GF-D8 (cell line): ENCODE measurements around the gene POU6F2.
A peak's percentile ranks its signal among the peaks of the same experiment; 100 is the strongest.

ENCODE experiments used
- DNase-seq: peaks from one replicate; lab custom pipeline; 2025; lab: John Stamatoyannopoulos, UW

Gene POU6F2

GRCh38 chr7:39069896-39070881 is 92.5 kb downstream of the POU6F2 start:
- peak; percentile 14 for DNase-seq

- DNase-seq: no peak
These were observed 93.4 kb downstream of the POU6F2 start for GRCh38 chr7:39071116-39071515.

- no peak for DNase-seq
These were observed 95.7 kb downstream of the POU6F2 start for GRCh38 chr7:39073432-39073831.

DNA sequence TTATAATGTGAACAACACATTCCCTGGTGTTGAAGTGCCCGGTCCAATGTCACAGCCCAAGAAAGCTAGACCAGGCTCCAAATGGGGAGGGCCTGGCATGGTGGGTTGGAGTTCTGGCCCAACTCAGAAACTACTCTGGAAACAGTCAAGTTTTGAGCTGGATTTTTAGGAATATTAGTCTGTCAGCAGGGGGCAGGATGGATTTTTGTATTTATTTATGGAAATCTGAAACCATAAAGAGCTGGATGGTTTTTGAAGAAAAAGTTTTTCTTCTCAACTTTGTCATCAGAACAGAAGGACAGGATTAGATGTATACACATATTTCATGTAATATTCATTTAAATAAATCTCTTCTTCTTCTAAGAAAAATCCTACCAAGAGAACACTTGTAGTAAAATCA is 97.5 kb downstream of the POU6F2 start:
- no peak for DNase-seq

GRCh38 chr7:39083781-39084180 is 106.1 kb downstream of the POU6F2 start:
- DNase-seq: no peak

GRCh38 chr7:39084349-39084748 is 106.6 kb downstream of the POU6F2 start:
- no peak for DNase-seq

DNA sequence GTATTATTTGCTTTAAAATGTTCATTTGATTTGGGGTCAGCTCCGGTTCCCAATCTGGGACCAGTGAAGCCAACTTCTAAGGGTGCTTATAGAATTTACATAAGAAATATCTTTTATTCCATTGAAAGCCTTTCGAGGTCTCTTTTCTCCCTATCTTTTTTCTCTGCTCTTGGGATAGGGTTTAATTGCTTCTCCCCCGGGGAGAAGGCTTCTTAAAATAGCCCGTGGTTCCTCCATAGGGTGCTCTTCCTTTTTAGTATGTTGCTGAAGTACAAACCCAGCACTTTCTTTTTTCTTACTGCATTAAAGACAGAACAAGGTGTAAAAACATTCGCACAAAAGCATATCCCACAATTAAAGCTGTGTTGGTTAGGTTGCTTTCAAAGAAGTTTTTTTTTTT is 107.5 kb downstream of the POU6F2 start:
- DNase-seq: no peak

GRCh38 chr7:39085590-39086049 is 107.9 kb downstream of the POU6F2 start:
- DNase-seq: no peak

GRCh38 chr7:39086638-39087360 is 109.1 kb downstream of the POU6F2 start:
- DNase-seq: no peak

- no peak for DNase-seq
These were observed 111.3 kb downstream of the POU6F2 start for GRCh38 chr7:39088730-39089593.

GRCh38 chr7:39091145-39091544 is 113.4 kb downstream of the POU6F2 start:
- no peak for DNase-seq

GRCh38 chr7:39091774-39092173 is 114.1 kb downstream of the POU6F2 start:
- no peak for DNase-seq

DNA sequence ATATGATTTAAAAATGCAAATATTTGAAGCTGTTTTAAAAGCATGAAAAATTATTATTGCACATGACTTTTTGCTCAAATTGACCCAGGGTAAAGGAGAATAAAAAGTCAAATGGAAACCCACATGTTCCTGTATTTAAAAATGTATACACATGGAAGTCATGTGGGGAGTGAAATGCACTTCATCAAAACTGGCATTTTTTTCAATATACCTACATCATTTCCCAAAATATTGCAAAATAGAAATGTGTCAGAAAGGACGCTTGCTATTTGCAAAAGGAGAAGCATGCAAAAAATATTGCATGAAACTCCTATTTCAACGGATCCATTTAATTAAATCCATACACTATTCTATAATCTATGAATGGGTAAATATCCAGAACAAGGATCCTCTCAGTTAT is 117.0 kb downstream of the POU6F2 start:
- no peak for DNase-seq

DNA sequence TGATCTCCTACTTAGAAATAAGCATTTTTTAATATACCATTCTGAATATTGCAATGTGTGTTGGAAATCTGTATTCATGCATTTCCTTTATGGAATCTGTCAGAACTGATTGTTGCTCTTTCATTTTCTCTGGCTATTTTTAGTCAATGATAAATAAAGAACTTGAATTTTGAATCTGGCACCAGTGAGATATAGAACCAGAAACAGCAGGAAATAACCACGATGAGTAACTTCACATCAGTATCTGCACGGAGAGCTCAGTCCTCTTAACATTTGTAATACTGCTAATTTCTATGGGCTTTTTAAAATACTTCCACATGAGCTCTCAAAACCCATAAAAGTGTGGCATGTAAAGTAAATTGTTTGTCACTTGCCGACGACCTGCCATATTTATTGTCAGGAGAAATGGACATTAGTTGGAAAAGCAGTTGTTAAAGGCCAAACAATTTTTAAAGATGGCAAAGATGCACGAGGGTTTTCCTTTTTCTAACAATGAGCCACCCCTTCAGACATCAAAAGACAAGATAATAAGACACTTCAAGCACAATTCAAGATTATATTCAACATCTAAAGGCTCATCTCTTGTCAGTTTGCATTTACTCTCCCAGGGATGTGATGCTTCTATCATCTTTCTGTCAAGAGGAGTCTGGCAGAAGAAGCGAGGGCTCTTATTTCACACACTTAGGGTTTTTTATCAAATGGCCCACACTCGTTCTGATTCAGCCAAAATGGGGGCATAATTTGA is 118.3 kb downstream of the POU6F2 start:
- no peak for DNase-seq

DNA sequence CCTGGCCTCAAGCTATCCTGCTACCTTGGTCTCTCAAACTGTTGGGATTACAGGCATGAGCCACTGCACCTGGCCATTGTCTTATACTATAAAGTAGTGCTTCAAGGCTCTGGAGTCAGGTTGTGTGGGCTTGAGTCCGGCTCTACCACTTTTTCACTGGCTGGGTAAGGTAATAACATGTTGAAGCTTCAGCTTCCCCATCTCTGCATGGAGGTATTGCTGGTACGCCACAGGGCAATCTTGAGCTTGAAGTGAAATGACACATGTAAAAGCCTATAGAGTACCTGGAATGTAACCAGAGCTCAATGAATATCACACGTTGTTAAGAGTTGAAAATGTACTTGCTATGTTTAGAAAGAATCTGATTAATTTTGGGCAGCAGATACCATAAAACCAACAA is 120.8 kb downstream of the POU6F2 start:
- DNase-seq: no peak

DNA sequence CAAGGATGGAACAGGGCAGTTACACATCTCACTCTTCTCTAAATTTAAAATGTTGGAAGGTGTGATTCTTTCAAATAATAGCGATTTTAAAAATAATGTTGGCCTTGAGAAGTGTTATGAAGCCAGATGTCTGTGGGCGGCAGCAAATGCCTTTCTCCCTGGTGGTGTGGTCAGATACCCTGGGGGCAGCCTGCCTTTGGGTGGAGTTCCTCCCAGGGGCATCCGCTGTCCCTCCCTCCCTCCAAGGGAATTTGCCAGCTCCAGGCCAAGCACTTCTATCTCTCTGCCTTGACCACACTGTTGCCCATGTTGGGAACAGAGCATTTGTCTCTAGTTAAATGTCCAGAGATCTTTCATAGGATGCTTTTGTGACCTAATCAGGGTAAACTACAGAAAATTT is 121.4 kb downstream of the POU6F2 start:
- no peak for DNase-seq

DNA sequence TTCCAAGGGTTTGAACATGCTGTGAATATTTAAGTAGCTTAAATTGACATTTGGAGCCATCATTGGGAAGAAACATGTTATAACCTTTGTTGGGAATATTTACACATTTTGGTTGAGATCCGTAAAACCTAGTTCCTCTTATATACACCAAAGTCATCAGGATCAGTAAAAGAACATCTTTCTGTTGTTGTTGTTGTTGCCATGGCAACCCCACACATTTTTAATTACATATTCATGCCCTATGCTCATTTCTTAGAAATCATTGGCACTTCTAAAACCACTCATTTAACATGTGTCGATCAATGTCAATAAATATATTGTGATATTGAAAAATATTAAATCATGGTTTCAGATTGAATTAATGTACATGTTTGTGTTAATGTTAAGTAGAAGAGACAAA is 122.6 kb downstream of the POU6F2 start:
- no peak for DNase-seq

DNA sequence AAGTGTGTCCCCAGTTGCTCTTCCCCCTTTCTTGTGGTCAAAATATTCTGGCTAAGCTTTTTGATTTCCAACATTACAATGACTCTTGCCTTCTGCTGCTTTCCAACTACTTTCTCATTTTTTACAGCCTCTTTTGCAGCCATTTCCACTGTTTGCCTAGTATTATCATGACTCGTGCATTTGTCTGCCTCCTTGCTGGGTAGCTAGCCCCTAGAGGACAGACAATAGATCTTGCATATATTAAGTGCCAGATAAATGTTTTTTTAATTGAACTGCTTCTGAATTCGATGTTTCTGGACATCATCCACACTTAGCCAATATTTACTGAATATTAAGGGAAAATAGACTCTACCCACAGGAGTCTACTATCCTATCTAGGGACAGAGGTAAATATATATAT is 124.5 kb downstream of the POU6F2 start:
- DNase-seq: no peak

GRCh38 chr7:39105720-39106119 is 128.0 kb downstream of the POU6F2 start:
- no peak for DNase-seq

- no peak for DNase-seq
These were observed 148.1 kb downstream of the POU6F2 start for GRCh38 chr7:39125846-39126245.

- no peak for DNase-seq
These were observed 149.3 kb downstream of the POU6F2 start for GRCh38 chr7:39127058-39127457.
